ENCODE data around the gene CYP4F8. TPM values are rescaled to one million over a fixed set of nuclear protein-coding genes. Genes with fewer than 3 reads are reported as not detected.

CYP4F8 gene
- total RNA-seq, 1 experiment from 2014 or later = not detected

DNA sequence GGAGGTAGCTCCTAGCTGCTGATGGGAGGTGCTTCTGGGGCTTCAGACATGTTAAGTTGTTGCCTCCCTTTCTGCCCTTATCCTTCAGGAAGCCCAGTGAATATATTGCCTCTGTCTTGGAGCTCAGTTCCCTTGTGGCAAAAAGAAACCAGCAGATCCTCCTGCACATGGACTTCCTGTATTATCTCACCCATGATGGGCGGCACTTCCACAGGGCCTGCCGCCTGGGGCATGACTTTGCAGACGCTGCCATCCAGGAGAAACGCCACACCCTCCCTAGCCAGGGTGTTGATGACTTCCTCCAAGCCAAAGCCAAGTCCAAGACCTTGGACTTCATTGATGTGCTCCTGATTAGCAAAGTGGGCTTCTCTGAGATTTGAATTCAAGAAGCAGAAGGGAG is 51.9 kb downstream of the CYP4F8 start:
- H3K9ac ChIP-seq (ENCODE audit: extremely low read depth, insufficient read length, low read length) = no peak overlapping the region
- no peak overlapping the region for H4K91ac ChIP-seq (ENCODE audit: insufficient read length, low read depth, low read length)
- H2AK5ac ChIP-seq (ENCODE audit: insufficient read length, low read length) = no peak overlapping the region
- no peak for DNase-seq
- H3K79me1 ChIP-seq (ENCODE audit: insufficient read depth, low read depth, low read length, poor library complexity, severe bottlenecking) = no peaks in the 10 kb centered on the region
- no peak overlapping the region for H3K4ac ChIP-seq (ENCODE audit: low read depth, low read length)
- Mint-ChIP-seq H3K27me3 (ENCODE audit: low read depth) (peaks cover 1% of the 10 kb centered on the region), H3K9me3 (peaks cover 13 to 14% of the 10 kb centered on the region in 2 experiments), H3K4me1 (no peaks in the 10 kb centered on the region), H3K27ac (no peak overlapping the region), H3K36me3 (ENCODE audit: insufficient read depth in 1 of 3, low read depth in 3 of 3) (peaks cover 4 to 23% (median 15%) of the 10 kb centered on the region in 3 experiments; a peak in 6 of 7 replicates), H3K4me3 (no peak overlapping the region)
- no peaks in the 10 kb centered on the region for H4K20me1 ChIP-seq (ENCODE audit: control insufficient read depth, insufficient read depth, insufficient read length)
- H4K5ac ChIP-seq (ENCODE audit: insufficient read length, low read depth, low read length) = no peak overlapping the region
- H3T11ph ChIP-seq (ENCODE audit: low read length) = no peak overlapping the region
- WGBS (ENCODE audit: extremely low coverage, insufficient read length, low lambda C conversion rate) = no CpG with 5 or more reads among the region's 4 CpGs
- H4K8ac ChIP-seq (replicated peaks; ENCODE audit: insufficient read length, low read depth, low read length) = no peak overlapping the region
- H2BK12ac ChIP-seq (ENCODE audit: insufficient read length, low read depth, low read length) = no peak overlapping the region
- no peaks in the 10 kb centered on the region for H3K79me2 ChIP-seq (ENCODE audit: insufficient read depth, low read length)
- H3K56ac ChIP-seq (ENCODE audit: insufficient read length, low read depth, low read length) = no peak overlapping the region
- H2BK15ac ChIP-seq (ENCODE audit: low read depth, low read length) = no peak overlapping the region
- H3K27ac ChIP-seq (ENCODE audit: insufficient read length, low read depth, low read length) = no peak overlapping the region
- no peaks in the 10 kb centered on the region for H3K23me2 ChIP-seq (ENCODE audit: insufficient read length, low read depth, low read length, poor library complexity, severe bottlenecking)
- H2BK5ac ChIP-seq (ENCODE audit: insufficient read length, low read length) = no peak overlapping the region
- no peak overlapping the region for H3K14ac ChIP-seq (ENCODE audit: insufficient read depth, low read length)
- H2BK120ac ChIP-seq (ENCODE audit: low read depth, low read length, poor library complexity, severe bottlenecking) = no peak overlapping the region
- H3K4me1 ChIP-seq (ENCODE audit: insufficient read depth, low read length) = no peaks in the 10 kb centered on the region
- no peak overlapping the region for H3K18ac ChIP-seq (ENCODE audit: insufficient read length, low read depth, low read length)
- H3K4me2 ChIP-seq (ENCODE audit: insufficient read depth, insufficient read length, low read length) = no peak overlapping the region
- no peak overlapping the region for H3K23ac ChIP-seq (ENCODE audit: insufficient read length, low read depth, low read length)
- H2AFZ ChIP-seq (ENCODE audit: low read length) = no peak overlapping the region
- no peaks in the 10 kb centered on the region for H3K27me3 ChIP-seq (ENCODE audit: insufficient read depth, low read length)
- peaks cover 95% of the 10 kb centered on the region for H3K9me3 ChIP-seq (ENCODE audit: control insufficient read depth, low read depth, low read length)
- TF ChIP-seq, protein P1, sequence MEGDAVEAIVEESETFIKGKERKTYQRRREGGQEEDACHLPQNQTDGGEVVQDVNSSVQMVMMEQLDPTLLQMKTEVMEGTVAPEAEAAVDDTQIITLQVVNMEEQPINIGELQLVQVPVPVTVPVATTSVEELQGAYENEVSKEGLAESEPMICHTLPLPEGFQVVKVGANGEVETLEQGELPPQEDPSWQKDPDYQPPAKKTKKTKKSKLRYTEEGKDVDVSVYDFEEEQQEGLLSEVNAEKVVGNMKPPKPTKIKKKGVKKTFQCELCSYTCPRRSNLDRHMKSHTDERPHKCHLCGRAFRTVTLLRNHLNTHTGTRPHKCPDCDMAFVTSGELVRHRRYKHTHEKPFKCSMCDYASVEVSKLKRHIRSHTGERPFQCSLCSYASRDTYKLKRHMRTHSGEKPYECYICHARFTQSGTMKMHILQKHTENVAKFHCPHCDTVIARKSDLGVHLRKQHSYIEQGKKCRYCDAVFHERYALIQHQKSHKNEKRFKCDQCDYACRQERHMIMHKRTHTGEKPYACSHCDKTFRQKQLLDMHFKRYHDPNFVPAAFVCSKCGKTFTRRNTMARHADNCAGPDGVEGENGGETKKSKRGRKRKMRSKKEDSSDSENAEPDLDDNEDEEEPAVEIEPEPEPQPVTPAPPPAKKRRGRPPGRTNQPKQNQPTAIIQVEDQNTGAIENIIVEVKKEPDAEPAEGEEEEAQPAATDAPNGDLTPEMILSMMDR (conservative IDR thresholded peaks at IDR 0.05) = no peak
- H2BK20ac ChIP-seq (ENCODE audit: low read depth, low read length, poor library complexity, severe bottlenecking) = no peak overlapping the region

Data from H9 (cell line).